ENCODE data around the gene KDM7A. TPM values are rescaled to one million over a fixed set of nuclear protein-coding genes. Genes with fewer than 3 reads are reported as not detected.
A peak's percentile ranks its signal among the peaks of the same experiment; 100 is the strongest.

Gene KDM7A
- total and polyA plus RNA-seq, 9 of the 15 experiments (the other 6 are each of a cell fraction or from before 2014, with no cell fraction given), result 0.90 to 8.4 (median 7.0) TPM

GRCh38 chr7:140200061-140200989 lies 23.5 kb upstream of the KDM7A start (continued):
- TF ChIP-seq ZNF785 (CRISPR knock-in tag; IDR thresholded peaks at IDR 0.05), result 0 out of 2 replicates have a peak, but pooled peaks have one; percentile 43
- peak; percentile 70 for TF ChIP-seq ZBTB12 (CRISPR knock-in tag; IDR thresholded peaks at IDR 0.05)
- peak; percentile 81; the same call in 1 of the 2 replicates for TF ChIP-seq FOXK1 (CRISPR knock-in tag; IDR thresholded peaks at IDR 0.05; ENCODE audit: borderline replicate concordance)
- TF ChIP-seq RFX5 (IDR thresholded peaks at IDR 0.05; ENCODE audit: low read depth, low read length), result no peak
- 0 out of 4 replicates have a peak, but pooled peaks of 1 of the 2 experiments have one; percentile 33 for TF ChIP-seq TRIM24 (IDR thresholded peaks at IDR 0.05)
- 0 out of 2 replicates have a peak, but pooled peaks have one; percentile 50 for TF ChIP-seq TARDBP (IDR thresholded peaks at IDR 0.05)
- 0 out of 2 replicates have a peak, but pooled peaks have one; percentile 17 for TF ChIP-seq ZBTB26 (CRISPR knock-in tag; IDR thresholded peaks at IDR 0.05)
- TF ChIP-seq JUND (IDR thresholded peaks at IDR 0.05; ENCODE audit: borderline replicate concordance, low read depth, low read length), result peak; percentile 100
- peak; percentile 100 for TF ChIP-seq JUND (tag; IDR thresholded peaks at IDR 0.05; ENCODE audit: borderline replicate concordance, low read depth, low read length)
- no peak for TF ChIP-seq TCF7L2 (IDR thresholded peaks at IDR 0.05; ENCODE audit: low read depth, low read length)
- peak; percentile 92 for TF ChIP-seq NBN (IDR thresholded peaks at IDR 0.05; ENCODE audit: low read depth)
- peak in 1 of 2 experiments; percentile 58 for TF ChIP-seq AFF1 (IDR thresholded peaks at IDR 0.05; ENCODE audit: low read depth in 1 of 2, partially characterized antibody in 2 of 2)
- TF ChIP-seq TFAM (CRISPR knock-in tag; conservative IDR thresholded peaks at IDR 0.05), result no peak
- TF ChIP-seq HNRNPLL (IDR thresholded peaks at IDR 0.05; ENCODE audit: low read depth, low read length, poor library complexity, severe bottlenecking), result no peak
- no peak for TF ChIP-seq ELK3 (CRISPR knock-in tag; IDR thresholded peaks at IDR 0.05)
- peak; percentile 73 for TF ChIP-seq ARID1B (IDR thresholded peaks at IDR 0.05)
- peak; percentile 69; the same call in 1 of the 2 replicates for TF ChIP-seq NFATC3 (IDR thresholded peaks at IDR 0.05)
- TF ChIP-seq RCOR1 (IDR thresholded peaks at IDR 0.05; ENCODE audit: borderline replicate concordance in 1 of 2, low read depth in 2 of 2, low read length in 2 of 2), result peak in 1 of 2 experiments; percentile 60; a peak in 2 of 4 replicates

Measured in K562 (cell line).